GM12872 (cell line): ENCODE data around the gene NCS1.

Experiments
- TF ChIP-seq, protein P1 (sequence below): IDR thresholded peaks from 3 replicates; pipeline ENCODE4 v1.5.1; 2011; ENCODE audit warnings: low read depth, mild to moderate bottlenecking, low read length, moderate library complexity; ENCODE audit not compliant: insufficient read depth

NCS1 gene

DNA sequence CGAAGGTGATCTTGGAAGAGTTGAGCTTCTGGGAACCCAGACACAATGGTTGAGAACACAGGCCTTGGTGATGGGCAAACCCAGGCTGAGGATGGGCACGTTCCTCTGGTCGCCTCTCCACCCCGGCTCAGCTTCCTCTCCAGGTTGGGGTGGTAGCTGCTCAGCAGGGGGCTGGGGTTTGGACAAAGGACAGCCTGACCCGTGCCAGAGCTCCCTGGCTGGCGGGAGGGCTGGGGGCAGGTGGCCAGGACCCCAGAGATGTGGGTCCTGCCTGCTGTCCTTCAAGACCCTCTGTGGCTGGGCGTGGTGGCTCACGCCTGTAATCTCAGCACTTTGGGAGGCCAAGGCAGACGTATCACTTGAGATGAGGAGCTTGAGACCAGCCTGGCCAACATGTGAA, 25.2 kb downstream of the NCS1 start:
- TF ChIP-seq, protein P1, sequence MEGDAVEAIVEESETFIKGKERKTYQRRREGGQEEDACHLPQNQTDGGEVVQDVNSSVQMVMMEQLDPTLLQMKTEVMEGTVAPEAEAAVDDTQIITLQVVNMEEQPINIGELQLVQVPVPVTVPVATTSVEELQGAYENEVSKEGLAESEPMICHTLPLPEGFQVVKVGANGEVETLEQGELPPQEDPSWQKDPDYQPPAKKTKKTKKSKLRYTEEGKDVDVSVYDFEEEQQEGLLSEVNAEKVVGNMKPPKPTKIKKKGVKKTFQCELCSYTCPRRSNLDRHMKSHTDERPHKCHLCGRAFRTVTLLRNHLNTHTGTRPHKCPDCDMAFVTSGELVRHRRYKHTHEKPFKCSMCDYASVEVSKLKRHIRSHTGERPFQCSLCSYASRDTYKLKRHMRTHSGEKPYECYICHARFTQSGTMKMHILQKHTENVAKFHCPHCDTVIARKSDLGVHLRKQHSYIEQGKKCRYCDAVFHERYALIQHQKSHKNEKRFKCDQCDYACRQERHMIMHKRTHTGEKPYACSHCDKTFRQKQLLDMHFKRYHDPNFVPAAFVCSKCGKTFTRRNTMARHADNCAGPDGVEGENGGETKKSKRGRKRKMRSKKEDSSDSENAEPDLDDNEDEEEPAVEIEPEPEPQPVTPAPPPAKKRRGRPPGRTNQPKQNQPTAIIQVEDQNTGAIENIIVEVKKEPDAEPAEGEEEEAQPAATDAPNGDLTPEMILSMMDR: no peak

- TF ChIP-seq, protein P1: no peak
These were observed 25.7 kb downstream of the NCS1 start for GRCh38 chr9:130197888-130198287.

- TF ChIP-seq, protein P1: no peak
These were observed 26.4 kb downstream of the NCS1 start for GRCh38 chr9:130198501-130199179.

- TF ChIP-seq, protein P1: no peak
These were observed 27.4 kb downstream of the NCS1 start for GRCh38 chr9:130199605-130200004.

DNA sequence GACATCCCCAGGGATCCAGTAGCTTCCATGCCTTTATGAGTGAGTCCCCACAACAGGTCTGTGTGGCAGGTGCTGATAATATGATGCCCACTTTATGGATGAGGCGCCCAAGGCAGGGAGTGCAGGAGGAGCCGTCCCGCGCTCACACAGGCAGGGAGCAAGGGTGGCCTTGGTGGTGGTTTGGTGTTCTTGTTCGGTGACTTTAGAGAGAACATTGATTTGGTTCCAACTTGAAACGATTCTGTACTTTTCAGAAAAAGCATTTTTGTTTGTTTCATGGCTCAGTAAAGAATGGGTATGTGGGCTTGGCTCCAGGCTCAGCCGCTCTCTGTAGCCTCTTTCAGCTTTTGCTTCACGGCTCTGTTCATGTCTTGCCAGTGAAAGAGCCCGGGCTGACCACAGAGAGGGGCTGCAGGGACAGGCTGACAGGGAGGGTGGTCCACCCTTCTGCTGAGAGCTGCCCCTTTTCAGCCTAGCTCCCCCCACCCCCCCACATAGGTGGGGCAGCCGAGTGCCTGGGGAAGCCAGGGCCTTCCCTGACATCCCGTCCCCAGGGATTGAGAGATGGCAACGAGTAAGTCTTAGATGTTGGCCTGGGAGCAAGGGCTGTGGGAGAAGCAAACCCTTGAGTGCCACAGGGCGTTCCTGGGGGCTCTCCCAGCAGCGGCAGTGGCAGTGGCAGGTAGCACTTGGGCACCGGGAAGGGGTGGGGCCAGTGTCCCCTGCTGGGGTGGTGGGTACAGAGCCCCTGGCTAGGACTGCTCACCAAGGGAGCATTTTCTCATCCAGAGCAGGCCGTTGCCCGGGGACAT, 28.0 kb downstream of the NCS1 start:
- TF ChIP-seq, protein P1: no peak

GRCh38 chr9:130201399-130201873, 29.2 kb downstream of the NCS1 start:
- TF ChIP-seq, protein P1: no peak

- TF ChIP-seq, protein P1: no peak
These were observed 29.8 kb downstream of the NCS1 start for GRCh38 chr9:130201974-130202373.
